Activated T-helper 1 cell treated with anti-CD3 and anti-CD28 coated beads, Interleukin-2, amount 50 U/mL, for 16 hours (primary cell): ENCODE measurements around the gene USO1.
"Not testable (repeated sequence)": the region's sequence is repeated elsewhere in the genome, so short reads cannot be mapped to it uniquely, and the experiment has no call there.

Experiments
- DNase-seq, 2 donors: peaks; one replicate each; pipeline ENCODE4 v3.0.0-alpha.2; 2020; ENCODE audit warnings: low read depth in 1 of 2, low spot score in 1 of 2

USO1 gene

DNA sequence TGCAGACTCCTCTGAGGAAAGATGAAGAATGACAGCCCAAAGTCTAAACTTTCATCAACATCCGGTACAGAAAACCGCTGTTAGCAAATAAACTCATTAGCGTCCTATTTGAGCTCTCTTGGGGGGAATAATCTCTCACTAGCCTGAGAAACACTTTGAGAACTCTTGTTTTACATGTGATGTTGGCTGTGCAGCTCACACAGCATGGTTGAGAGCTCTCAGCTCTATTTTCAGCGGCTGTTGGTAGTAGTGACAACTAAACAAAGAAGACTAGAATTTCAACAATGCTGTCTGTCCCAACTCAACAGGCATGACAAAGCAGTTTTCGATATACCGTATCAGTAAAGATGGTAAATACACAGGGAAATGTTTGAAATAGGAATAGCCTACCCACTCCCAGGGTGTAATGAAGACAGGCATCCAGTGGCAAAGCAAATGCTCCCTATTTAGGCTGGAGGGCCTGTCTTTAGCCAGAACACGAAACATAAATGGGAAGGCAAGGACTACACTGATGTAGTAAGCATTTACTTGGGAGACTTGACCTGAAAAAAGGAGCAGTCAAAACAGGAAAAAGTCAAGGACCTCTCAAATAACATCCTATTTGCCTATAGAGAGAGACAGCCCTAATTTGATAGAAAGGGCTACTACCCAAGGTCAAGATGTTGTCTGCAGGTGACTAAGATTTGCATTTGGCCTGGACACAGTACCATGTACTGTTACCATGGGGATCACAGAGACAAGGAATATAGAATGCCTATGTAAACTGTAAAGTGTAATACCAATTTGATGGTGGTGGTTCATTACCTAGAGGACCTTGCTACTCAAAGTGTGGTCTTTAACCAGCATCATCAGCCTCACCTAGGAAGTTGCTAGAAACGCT lies 117.5 kb downstream of the USO1 start:
- DNase-seq: no peak

GRCh38 chr4:75843596-75843995 lies 119.2 kb downstream of the USO1 start:
- no peak for DNase-seq

GRCh38 chr4:75844151-75844662 lies 119.8 kb downstream of the USO1 start:
- DNase-seq: no peak

DNA sequence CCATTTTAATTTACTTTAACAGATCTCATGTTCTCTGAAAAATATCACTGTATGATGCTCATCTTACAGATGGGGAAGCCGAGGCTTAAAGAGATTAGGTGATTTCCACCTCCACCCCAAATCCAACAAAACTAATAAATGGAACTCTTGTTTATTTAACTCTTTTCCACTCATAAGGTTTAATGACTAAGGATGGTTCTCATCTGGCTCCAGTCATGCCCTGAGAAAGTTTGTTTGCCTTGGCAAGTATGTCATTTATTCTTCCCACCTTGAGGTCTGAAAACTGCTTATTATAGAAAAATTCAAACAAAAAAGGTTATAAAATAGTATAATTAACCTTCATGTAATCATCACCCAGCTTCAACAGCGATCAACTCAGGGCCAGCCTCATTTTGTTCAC lies 121.6 kb downstream of the USO1 start:
- no peak for DNase-seq

DNA sequence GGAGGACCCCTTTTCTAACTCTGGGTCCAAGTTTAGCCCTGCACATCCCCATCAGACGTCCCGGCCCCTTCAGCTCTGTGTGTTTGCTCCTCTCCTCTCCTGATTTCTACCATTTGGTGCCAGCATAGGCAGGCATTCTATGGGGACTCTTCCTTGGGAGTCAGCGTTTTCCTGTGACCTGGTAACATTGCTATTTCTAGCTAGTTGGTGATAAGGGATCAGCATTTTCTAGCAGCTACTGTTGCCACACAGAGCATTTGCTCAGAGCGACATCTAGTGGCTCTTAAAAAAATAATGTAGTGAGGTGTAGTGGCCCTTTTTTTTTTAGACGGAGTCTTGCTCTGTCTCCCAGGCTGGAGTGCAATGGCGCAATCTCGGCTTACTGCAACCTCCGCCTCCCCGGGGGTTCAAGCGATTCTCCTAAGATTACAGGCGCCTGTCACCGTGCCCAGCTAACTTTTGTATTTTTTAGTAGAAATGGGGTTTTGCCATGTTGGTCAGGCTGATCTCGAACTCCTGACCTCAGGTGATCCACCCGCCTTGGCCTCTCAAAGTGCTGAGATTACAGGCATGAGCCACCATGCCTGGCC lies 123.9 kb downstream of the USO1 start:
- DNase-seq: not testable (repeated sequence)

- DNase-seq: no peak
These were observed 124.5 kb downstream of the USO1 start for GRCh38 chr4:75848891-75849290.

DNA sequence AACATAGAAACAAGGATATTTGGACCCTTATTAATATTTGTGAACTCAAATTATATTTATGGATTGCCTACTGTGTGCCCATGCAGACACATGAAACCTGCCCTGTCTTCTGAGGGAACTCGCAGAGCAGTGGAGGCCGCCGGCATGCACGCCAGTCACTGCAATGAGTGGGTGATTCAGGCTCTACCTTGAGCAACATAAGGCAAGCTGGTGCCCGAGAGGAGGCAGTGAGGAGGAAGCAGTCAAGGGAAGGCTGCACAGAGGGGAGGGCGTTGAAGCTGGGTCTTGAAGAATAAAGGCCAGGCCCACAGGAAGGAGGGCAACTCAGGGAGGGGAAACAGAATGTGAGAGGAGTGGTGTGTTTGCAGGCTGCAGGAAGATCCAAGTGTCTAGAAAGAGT lies 125.1 kb downstream of the USO1 start:
- no peak for DNase-seq

- no peak for DNase-seq
These were observed 134.3 kb downstream of the USO1 start for GRCh38 chr4:75858721-75859120.

DNA sequence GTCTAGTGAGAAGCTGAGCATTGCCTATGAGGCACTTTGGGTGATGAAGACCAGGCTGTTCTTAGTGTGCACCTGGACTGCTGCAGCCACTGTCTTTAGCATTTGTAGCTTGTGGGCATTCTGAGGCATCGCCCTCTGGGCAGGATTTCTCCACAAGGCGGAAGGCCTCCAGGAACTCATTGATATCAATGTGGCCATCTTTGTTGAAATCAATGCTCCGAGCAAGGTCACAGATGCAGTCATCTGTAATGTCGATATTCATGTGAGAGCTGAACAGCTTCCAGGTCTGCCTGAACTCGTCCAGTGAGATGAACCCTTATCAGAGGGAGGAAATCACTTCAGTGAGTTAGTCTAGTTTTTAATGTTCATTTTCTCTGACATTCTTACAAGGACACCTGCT lies 136.2 kb downstream of the USO1 start:
- no peak for DNase-seq
